Transverse colon (tissue), 4 donors: Measurements from ENCODE around the gene RDH12. TPM values are rescaled to one million over a fixed set of nuclear protein-coding genes. Genes with fewer than 3 reads are reported as not detected.

Source experiments
- DNase-seq: peaks from one replicate; pipeline ENCODE4 v3.0.0-alpha.2; 2019
- H3K27ac ChIP-seq, 4 donors: fragments of 200-600 bp; sonication (generic); 2 replicates each; pipeline ENCODE4 v1.5.1; 2016 to 2018; ENCODE audit warnings: inconsistent platforms in 4 of 4
- H3K27me3 ChIP-seq: fragments of 200-600 bp; sonication (generic); 2 replicates; pipeline ENCODE4 v1.5.1; 2017; ENCODE audit warnings: inconsistent platforms
- H3K36me3 ChIP-seq, 4 donors: fragments of 200-600 bp; sonication (generic); 2 replicates each; pipeline ENCODE4 v1.5.1; 2017 to 2019; ENCODE audit warnings: inconsistent platforms in 4 of 4
- H3K4me1 ChIP-seq, 4 donors: fragments of 200-600 bp; sonication (generic); 2 replicates each; pipeline ENCODE4 v1.5.1; 2017 to 2020; ENCODE audit warnings: inconsistent platforms in 4 of 4
- H3K4me3 ChIP-seq, 4 donors: fragments of 200-600 bp; sonication (generic); 1 replicate in 1 of 4; 2 replicates in 3 of 4; pipeline versions ENCODE4 v1.5.1 to v1.6.1; 2017 to 2019; ENCODE audit warnings: inconsistent platforms in 4 of 4
- H3K9me3 ChIP-seq, 2 donors: fragments of 200-600 bp; sonication (generic); 2 replicates each; pipeline ENCODE4 v1.5.1; 2017 to 2019; ENCODE audit warnings: inconsistent platforms in 2 of 2
- EP300 ChIP-seq: sonication (generic); formaldehyde crosslinking; IDR thresholded peaks from one replicate; pipeline ENCODE4 v1.6.1; 2017; ENCODE audit warnings: antibody characterized with exemption, low read depth
- POLR2A ChIP-seq: fragments of 450-650 bp; IDR thresholded peaks from one replicate; pipeline ENCODE4 v1.6.1; 2016; ENCODE audit warnings: antibody characterized with exemption, mild to moderate bottlenecking, moderate library complexity
- POLR2AphosphoS5 ChIP-seq, 3 donors: sonication (generic); formaldehyde crosslinking; IDR thresholded peaks; one replicate each; pipeline ENCODE4 v1.6.1; 2016; ENCODE audit warnings: antibody characterized with exemption in 3 of 3
- WGBS, 2 donors: methylation state at CpG; one replicate each; pipeline ENCODE4 v1.1.5; 2018; ENCODE audit warnings: low coverage in 1 of 2; 5-methylcytosine and 5-hydroxymethylcytosine counted together
- in situ Hi-C, 4 donors: fragments of 200-750 bp; cut with MboI; loops; one replicate each; pipeline versions ENCODE4 v1.15.0 to v1.15.1; 2017; ENCODE audit warnings: low sequenced_read_pairs in 3 of 4, low pct_ligation_motif_present in 1 of 4, low pct_unique_long_range_greater_than_20kb in 1 of 4
- intact Hi-C: fragments of 100-400 bp; cut with DNase I; formaldehyde crosslinking; loops from one replicate; pipeline ENCODE4 v1.15.1; 2023; ENCODE audit warnings: low total_unique reads
- total RNA-seq, 4 donors: library from RNA; depleted of rRNA; stranded (reverse); fragments of >200 nt; gene quantifications; one replicate each; pipeline ENCODE4 v1.1.0, GENCODE V29; 2016
- TF ChIP-seq, protein P1 (sequence below), 5 experiments: fragments of 200-600 bp in 3 of 5; fragments of 450-650 bp in 2 of 5; sonication (generic) in 3 of 5; IDR thresholded peaks; 1 replicate in 2 of 5; 2 replicates in 3 of 5; pipeline ENCODE4 v1.5.1; 2016 to 2017; ENCODE audit warnings: antibody characterized with exemption in 5 of 5, inconsistent platforms in 3 of 5, mild to moderate bottlenecking in 2 of 5, moderate library complexity in 1 of 5

The RDH12 gene
- total RNA-seq, 4 donors from 2014 or later: 0.27 TPM; not detected in 3

DNA sequence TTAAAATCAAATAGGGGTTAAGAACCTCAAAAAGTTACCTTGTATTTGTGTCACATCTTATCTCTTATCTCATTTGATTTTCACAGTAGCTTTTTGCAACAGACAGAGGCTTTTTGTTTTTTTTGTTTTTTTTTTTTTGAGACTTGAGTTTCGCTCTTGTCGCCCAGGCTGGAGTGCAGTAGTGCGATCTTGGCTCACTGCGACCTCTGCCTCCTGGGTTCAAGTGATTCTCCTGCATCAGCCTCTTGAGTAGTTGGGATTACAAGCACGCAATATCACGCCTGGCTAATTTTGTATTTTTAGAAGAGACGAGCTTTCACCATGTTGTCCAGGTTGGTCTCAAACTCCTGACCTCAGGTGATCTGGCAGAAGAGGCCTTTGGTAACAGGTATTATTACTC is 25.7 kb downstream of the RDH12 start:
- 95% methylated on average over 7 of the region's 7 CpGs; no CpG with 5 or more reads in 1 of the 2 donors for WGBS, 2 donors
- TF ChIP-seq POLR2A: no peak
- TF ChIP-seq, protein P1, sequence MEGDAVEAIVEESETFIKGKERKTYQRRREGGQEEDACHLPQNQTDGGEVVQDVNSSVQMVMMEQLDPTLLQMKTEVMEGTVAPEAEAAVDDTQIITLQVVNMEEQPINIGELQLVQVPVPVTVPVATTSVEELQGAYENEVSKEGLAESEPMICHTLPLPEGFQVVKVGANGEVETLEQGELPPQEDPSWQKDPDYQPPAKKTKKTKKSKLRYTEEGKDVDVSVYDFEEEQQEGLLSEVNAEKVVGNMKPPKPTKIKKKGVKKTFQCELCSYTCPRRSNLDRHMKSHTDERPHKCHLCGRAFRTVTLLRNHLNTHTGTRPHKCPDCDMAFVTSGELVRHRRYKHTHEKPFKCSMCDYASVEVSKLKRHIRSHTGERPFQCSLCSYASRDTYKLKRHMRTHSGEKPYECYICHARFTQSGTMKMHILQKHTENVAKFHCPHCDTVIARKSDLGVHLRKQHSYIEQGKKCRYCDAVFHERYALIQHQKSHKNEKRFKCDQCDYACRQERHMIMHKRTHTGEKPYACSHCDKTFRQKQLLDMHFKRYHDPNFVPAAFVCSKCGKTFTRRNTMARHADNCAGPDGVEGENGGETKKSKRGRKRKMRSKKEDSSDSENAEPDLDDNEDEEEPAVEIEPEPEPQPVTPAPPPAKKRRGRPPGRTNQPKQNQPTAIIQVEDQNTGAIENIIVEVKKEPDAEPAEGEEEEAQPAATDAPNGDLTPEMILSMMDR (IDR thresholded peaks at IDR 0.05): no peak
- no peak for TF ChIP-seq EP300
- TF ChIP-seq POLR2AphosphoS5 (IDR thresholded peaks at IDR 0.05): no peak
- no peaks in the 10 kb centered on the region for H3K9me3 ChIP-seq
- no peak for DNase-seq
- H3K36me3 ChIP-seq: no peaks in the 10 kb centered on the region
- H3K27ac ChIP-seq: no peak overlapping the region
- peaks cover 5% of the 10 kb centered on the region for H3K27me3 ChIP-seq
- intact Hi-C loops (no loop called here), in situ Hi-C loops (no loop called here)
- H3K4me3 ChIP-seq: no peak overlapping the region
- H3K4me1 ChIP-seq: peaks cover 0 to 12% (median 9%) of the 10 kb centered on the region in 4 donors

DNA sequence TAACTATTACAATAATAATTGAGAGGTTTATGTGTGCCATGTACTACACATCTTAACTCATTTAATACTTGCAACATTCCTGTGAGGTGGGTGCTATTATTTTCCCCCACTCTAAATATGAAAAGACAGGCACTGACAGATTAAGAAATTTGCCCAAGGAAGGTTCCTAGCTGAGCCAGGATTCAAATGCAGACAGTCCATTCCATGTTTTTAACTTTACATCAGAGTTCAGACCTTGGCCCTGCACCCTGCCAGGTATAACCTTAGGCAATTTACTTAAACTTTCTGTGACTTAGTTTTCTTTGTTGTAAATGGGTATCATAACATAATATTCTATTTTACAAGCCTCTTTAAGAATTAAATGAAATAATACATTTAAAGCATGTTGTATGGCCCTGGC is 26.6 kb downstream of the RDH12 start:
- Histone ChIP-seq H3K27ac (no peak overlapping the region), H3K27me3 (peaks cover under 1% of the 10 kb centered on the region), H3K36me3 (no peaks in the 10 kb centered on the region), H3K4me1 (peaks cover 0 to 9% (median 8%) of the 10 kb centered on the region in 4 donors), H3K4me3 (no peak overlapping the region), H3K9me3 (no peaks in the 10 kb centered on the region)
- in situ Hi-C loops (no loop called here), intact Hi-C loops (no loop called here)
- DNase-seq: no peak
- TF ChIP-seq EP300 (no peak), POLR2AphosphoS5 (IDR thresholded peaks at IDR 0.05) (no peak), POLR2A (no peak)
- TF ChIP-seq, protein P1 (IDR thresholded peaks at IDR 0.05): no peak

DNA sequence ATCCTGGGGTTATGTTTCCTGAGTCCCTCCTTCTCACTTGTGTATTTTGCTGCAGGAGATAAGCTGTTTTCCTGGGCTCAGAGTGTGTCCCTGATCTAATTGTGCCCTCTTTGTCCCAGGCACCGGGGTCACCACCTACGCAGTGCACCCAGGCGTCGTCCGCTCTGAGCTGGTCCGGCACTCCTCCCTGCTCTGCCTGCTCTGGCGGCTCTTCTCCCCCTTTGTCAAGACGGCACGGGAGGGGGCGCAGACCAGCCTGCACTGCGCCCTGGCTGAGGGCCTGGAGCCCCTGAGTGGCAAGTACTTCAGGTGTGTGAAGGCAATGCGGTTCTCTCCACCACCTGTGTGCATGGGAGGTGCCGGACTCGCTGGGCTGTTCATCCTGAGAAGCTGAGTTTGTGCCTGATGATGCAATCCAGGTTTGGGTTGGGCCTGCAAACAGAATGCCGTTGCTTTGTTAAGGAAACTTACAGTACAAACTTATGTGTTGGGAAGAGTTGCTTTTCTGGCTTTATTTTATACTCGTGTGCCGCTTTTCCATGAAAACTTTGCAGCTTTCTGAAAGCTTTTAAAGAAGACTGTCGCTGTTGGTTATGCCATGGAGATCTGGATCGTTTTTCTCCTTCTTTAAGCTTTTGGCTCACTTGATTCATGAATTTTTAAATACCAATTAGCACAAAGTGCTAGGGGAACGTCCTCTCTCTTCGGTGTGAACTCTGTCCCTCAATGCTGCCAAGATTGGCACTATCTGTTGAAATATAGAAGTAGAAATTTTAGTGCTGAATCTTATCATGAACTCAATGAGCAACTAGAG is 27.6 kb downstream of the RDH12 start:
- H3K27ac ChIP-seq: peak overlapping the region; percentile 46 to 74 (median 65)
- H3K9me3 ChIP-seq: no peaks in the 10 kb centered on the region
- TF ChIP-seq POLR2AphosphoS5 (IDR thresholded peaks at IDR 0.05) (no peak), EP300 (no peak)
- 42 to 62% methylated on average over 6 to 21 of the region's 21 CpGs for WGBS, 2 donors
- intact Hi-C loops (no loop called here), in situ Hi-C loops (no loop called here)
- H3K4me3 ChIP-seq: peak overlapping the region in 1 of 4 donors; percentile 21
- peak; percentile 69 for DNase-seq
- H3K27me3 ChIP-seq: no peaks in the 10 kb centered on the region
- no peaks in the 10 kb centered on the region for H3K36me3 ChIP-seq
- H3K4me1 ChIP-seq: peaks cover 0 to 9% (median 8%) of the 10 kb centered on the region in 4 donors

DNA sequence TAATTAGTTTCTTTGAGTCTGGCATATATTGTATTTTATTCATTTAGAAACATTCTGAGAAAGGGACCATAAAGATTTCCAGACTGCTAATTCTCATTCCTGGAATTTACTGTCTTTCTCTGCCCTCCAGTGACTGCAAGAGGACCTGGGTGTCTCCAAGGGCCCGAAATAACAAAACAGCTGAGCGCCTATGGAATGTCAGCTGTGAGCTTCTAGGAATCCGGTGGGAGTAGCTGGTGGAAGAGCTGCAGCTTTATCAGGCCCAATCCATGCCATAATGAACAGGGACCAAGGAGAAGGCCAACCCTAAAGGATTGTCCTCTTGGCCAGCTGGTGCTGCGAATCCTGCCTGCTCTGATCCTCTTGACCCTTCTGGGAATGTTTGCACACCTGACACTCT is 31.9 kb downstream of the RDH12 start:
- intact Hi-C loops: no loop called here
- WGBS, 2 donors: 89% methylated on average over 4 of the region's 4 CpGs; no CpG with 5 or more reads in 1 of the 2 donors
- no peak for TF ChIP-seq POLR2AphosphoS5 (IDR thresholded peaks at IDR 0.05)
- TF ChIP-seq, protein P1 (IDR thresholded peaks at IDR 0.05): no peak
- TF ChIP-seq EP300: no peak
- TF ChIP-seq POLR2A: no peak
- no peaks in the 10 kb centered on the region for H3K36me3 ChIP-seq
- in situ Hi-C loops: no loop called here
- no peaks in the 10 kb centered on the region for H3K9me3 ChIP-seq
- H3K27ac ChIP-seq: no peak overlapping the region
- H3K4me1 ChIP-seq: peaks cover 0 to 31% (median 17%) of the 10 kb centered on the region in 4 donors
- no peaks in the 10 kb centered on the region for H3K27me3 ChIP-seq
- no peak overlapping the region for H3K4me3 ChIP-seq
- DNase-seq: no peak
